GM21786 (cell line): ENCODE measurements around the gene RER1.
A peak's percentile ranks its signal among the peaks of the same experiment; 100 is the strongest.

Source experiments
- ATAC-seq: cut with Tn5 transposase; IDR thresholded peaks from one replicate; pipeline ENCODE4 v1.9.1; 2021; ENCODE audit not compliant: unreplicated experiment

RER1 gene

GRCh38 chr1:2405588-2406295, 14.1 kb downstream of the RER1 start:
- ATAC-seq, result no peak

- no peak for ATAC-seq
Observed at GRCh38 chr1:2406451-2407041, 14.9 kb downstream of the RER1 start.

- no peak for ATAC-seq
Observed at GRCh38 chr1:2407166-2407990, 15.7 kb downstream of the RER1 start.

- ATAC-seq, result no peak
Observed at GRCh38 chr1:2407991-2408275, 16.3 kb downstream of the RER1 start.

GRCh38 chr1:2408456-2408855, 16.8 kb downstream of the RER1 start:
- no peak for ATAC-seq

GRCh38 chr1:2408859-2409276, 17.2 kb downstream of the RER1 start:
- ATAC-seq, result no peak

GRCh38 chr1:2409745-2410144, 18.1 kb downstream of the RER1 start:
- no peak for ATAC-seq

- ATAC-seq, result peak; percentile 9
Observed at GRCh38 chr1:2411801-2412394, 20.3 kb downstream of the RER1 start.

GRCh38 chr1:2412395-2412772, 20.7 kb downstream of the RER1 start, which contains the start of gene PEX10:
TSS of gene PEX10 (minus strand) at chr1:2412564. CDS start at chr1:2412502, 62 bp downstream.
- ATAC-seq, result peak; percentile 76

GRCh38 chr1:2412773-2413494, 21.3 kb downstream of the RER1 start:
- peak; percentile 23 for ATAC-seq

GRCh38 chr1:2413495-2414296, 22.1 kb downstream of the RER1 start:
- no peak for ATAC-seq

- no peak for ATAC-seq
Observed at GRCh38 chr1:2414297-2414958, 22.8 kb downstream of the RER1 start.

- ATAC-seq, result no peak
Observed at GRCh38 chr1:2415337-2415736, 23.7 kb downstream of the RER1 start.

GRCh38 chr1:2415801-2416208, 24.2 kb downstream of the RER1 start:
- ATAC-seq, result no peak

- no peak for ATAC-seq
Observed at GRCh38 chr1:2416403-2416802, 24.8 kb downstream of the RER1 start.

- ATAC-seq, result no peak
Observed at GRCh38 chr1:2417083-2417832, 25.6 kb downstream of the RER1 start.

GRCh38 chr1:2417833-2418225, 26.2 kb downstream of the RER1 start:
- no peak for ATAC-seq

- ATAC-seq, result no peak
Observed at GRCh38 chr1:2418791-2419320, 27.2 kb downstream of the RER1 start.

- ATAC-seq, result no peak
Observed at GRCh38 chr1:2419416-2419815, 27.8 kb downstream of the RER1 start.
